Upper lobe of left lung (tissue), 6 donors: ENCODE data around the gene DNPEP. TPM values are rescaled to one million over a fixed set of nuclear protein-coding genes. Genes with fewer than 3 reads are reported as not detected.

Experiments
- ATAC-seq, 2 donors: fragments of 200-7000 bp; cut with Tn5 transposase; one replicate each; pipeline ENCODE4 v1.9.1; 2022; ENCODE audit warnings: mild to moderate bottlenecking in 2 of 2, moderate library complexity in 2 of 2; ENCODE audit not compliant: low FRiP score in 2 of 2
- DNase-seq, 2 donors: peaks; one replicate each; pipeline ENCODE4 v3.0.0-alpha.2; 2019 to 2020
- H3K27ac ChIP-seq, 4 donors: fragments of 200-600 bp; sonication (generic); one replicate each; pipeline ENCODE4 v1.5.1; 2016 to 2019
- H3K27me3 ChIP-seq, 4 donors: fragments of 200-600 bp; sonication (generic); one replicate each; pipeline ENCODE4 v1.5.1; 2017 to 2019
- H3K36me3 ChIP-seq, 4 donors: fragments of 200-600 bp; sonication (generic); one replicate each; pipeline ENCODE4 v1.5.1; 2016 to 2019
- H3K4me1 ChIP-seq, 4 donors: fragments of 200-600 bp; sonication (generic); one replicate each; pipeline ENCODE4 v1.5.1; 2018 to 2019
- H3K4me3 ChIP-seq, 4 donors: fragments of 200-600 bp; sonication (generic); one replicate each; pipeline ENCODE4 v1.5.1; 2017 to 2019; ENCODE audit warnings: mild to moderate bottlenecking in 2 of 4, moderate library complexity in 1 of 4
- H3K9me3 ChIP-seq, 4 donors: fragments of 200-600 bp; sonication (generic); one replicate each; pipeline ENCODE4 v1.5.1; 2018 to 2019
- CTCF ChIP-seq, 6 experiments: fragments of 450-650 bp in 4 of 6; fragments of 200-600 bp in 2 of 6; sonication (generic) in 2 of 6; IDR thresholded peaks; one replicate each; pipeline ENCODE4 v1.5.1; 2016 to 2019; ENCODE audit warnings: antibody characterized with exemption in 6 of 6
- EP300 ChIP-seq, 4 donors: sonication (generic); formaldehyde crosslinking; IDR thresholded peaks; one replicate each; pipeline ENCODE4 v1.5.1; 2017; ENCODE audit warnings: antibody characterized with exemption in 4 of 4, control low read depth in 2 of 4
- POLR2A ChIP-seq, 4 donors: fragments of 450-650 bp; IDR thresholded peaks; one replicate each; pipeline ENCODE4 v1.5.1; 2016 to 2017; ENCODE audit warnings: antibody characterized with exemption in 4 of 4, mild to moderate bottlenecking in 2 of 4
- POLR2AphosphoS5 ChIP-seq, 2 donors: sonication (generic); formaldehyde crosslinking; IDR thresholded peaks; one replicate each; pipeline ENCODE4 v1.5.1; 2017; ENCODE audit warnings: antibody characterized with exemption in 2 of 2
- WGBS, 2 donors: methylation state at CpG; one replicate each; pipeline ENCODE4 v1.1.5; 2017 to 2018; 5-methylcytosine and 5-hydroxymethylcytosine counted together
- total RNA-seq, 6 donors: library from RNA; depleted of rRNA in 4 of 6; stranded (reverse); fragments of >200 nt in 4 of 6; gene quantifications; one replicate each; pipeline versions ENCODE4 v1.1.0 to v1.2.1, GENCODE V29; 2016 to 2021
- donor health status: DM: no; HTN: no; CAD: no; lungs with moderate emphysema.
- donor health status: DM: no; HTN: yes; CAD: no; lungs with severe emphysema.

Gene DNPEP
- total RNA-seq, 6 donors from 2014 or later, result 31.9 to 141 (median 75.1) TPM

DNA sequence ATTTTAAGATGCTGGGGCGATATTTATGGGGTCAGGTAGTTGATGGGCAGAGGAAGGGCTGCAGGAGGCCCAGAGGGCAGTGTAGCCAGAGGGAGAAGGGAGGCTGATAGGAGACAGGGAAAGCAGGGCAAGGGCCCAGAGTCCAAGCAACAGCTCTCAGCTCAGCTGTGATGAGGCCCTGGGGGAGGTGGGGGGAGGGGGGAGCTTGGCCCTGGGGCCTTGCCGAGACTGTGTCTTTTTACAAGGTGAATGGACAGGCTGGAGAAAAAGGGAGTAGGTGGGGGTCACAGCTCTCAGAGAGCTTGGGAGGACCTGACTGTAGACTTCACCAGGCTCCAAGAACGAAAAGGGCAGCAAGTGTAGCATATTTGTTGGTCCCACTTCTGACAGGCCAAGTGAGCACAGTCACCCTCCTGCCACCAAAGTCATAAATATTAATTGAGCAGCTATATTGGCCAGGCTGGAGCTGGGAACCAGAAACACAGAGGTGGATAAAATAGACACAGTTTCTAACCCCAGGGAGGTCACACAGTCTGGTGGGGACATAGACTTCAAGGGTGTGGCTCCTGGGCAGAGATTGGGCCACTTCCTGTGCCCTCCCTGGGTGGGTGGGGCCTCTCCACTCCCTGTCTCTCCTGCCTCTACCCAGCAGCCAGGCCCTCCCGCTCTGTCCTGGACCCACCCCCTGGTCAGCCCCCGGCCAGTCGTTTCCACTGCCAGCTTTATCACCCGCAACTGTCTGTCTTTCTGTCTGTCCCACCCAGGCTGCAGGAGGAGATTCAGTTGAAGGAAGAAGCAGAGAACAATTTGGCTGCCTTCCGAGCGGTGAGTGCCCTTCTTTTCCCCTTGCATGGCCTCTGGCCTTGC lies 31.9 kb upstream of the DNPEP start:
- Histone ChIP-seq H3K27me3 (peaks cover 0 to 17% (median 8%) of the 10 kb centered on the region in 4 donors), H3K9me3 (no peaks in the 10 kb centered on the region), H3K4me3 (peak overlapping the region in 2 of 4 donors; percentile 25 to 29), H3K27ac (no peak overlapping the region), H3K36me3 (no peaks in the 10 kb centered on the region), H3K4me1 (peaks cover 6 to 20% (median 11%) of the 10 kb centered on the region in 4 donors)
- DNase-seq (no peak), ATAC-seq (peak; percentile 25 to 32)
- 76 to 80% methylated on average over 7 to 8 of the region's 9 CpGs for WGBS, 2 donors
- TF ChIP-seq POLR2A (IDR thresholded peaks at IDR 0.05) (no peak), EP300 (IDR thresholded peaks at IDR 0.05) (no peak), POLR2AphosphoS5 (IDR thresholded peaks at IDR 0.05) (no peak), CTCF (IDR thresholded peaks at IDR 0.05) (no peak)

GRCh38 chr2:219419012-219419324 lies 31.3 kb upstream of the DNPEP start:
- Histone ChIP-seq H3K4me1 (peaks cover 6 to 20% (median 11%) of the 10 kb centered on the region in 4 donors), H3K4me3 (peak overlapping the region in 3 of 4 donors; percentile 14 to 29 (median 25)), H3K9me3 (no peaks in the 10 kb centered on the region), H3K27ac (no peak overlapping the region), H3K36me3 (no peaks in the 10 kb centered on the region), H3K27me3 (peaks cover 0 to 17% (median 8%) of the 10 kb centered on the region in 4 donors)
- 47 to 81% methylated on average over 3 to 10 of the region's 12 CpGs for WGBS, 2 donors
- TF ChIP-seq CTCF (IDR thresholded peaks at IDR 0.05) (no peak), POLR2A (IDR thresholded peaks at IDR 0.05) (no peak), EP300 (IDR thresholded peaks at IDR 0.05) (no peak), POLR2AphosphoS5 (IDR thresholded peaks at IDR 0.05) (no peak)
- ATAC-seq (no peak), DNase-seq (no peak)

DNA sequence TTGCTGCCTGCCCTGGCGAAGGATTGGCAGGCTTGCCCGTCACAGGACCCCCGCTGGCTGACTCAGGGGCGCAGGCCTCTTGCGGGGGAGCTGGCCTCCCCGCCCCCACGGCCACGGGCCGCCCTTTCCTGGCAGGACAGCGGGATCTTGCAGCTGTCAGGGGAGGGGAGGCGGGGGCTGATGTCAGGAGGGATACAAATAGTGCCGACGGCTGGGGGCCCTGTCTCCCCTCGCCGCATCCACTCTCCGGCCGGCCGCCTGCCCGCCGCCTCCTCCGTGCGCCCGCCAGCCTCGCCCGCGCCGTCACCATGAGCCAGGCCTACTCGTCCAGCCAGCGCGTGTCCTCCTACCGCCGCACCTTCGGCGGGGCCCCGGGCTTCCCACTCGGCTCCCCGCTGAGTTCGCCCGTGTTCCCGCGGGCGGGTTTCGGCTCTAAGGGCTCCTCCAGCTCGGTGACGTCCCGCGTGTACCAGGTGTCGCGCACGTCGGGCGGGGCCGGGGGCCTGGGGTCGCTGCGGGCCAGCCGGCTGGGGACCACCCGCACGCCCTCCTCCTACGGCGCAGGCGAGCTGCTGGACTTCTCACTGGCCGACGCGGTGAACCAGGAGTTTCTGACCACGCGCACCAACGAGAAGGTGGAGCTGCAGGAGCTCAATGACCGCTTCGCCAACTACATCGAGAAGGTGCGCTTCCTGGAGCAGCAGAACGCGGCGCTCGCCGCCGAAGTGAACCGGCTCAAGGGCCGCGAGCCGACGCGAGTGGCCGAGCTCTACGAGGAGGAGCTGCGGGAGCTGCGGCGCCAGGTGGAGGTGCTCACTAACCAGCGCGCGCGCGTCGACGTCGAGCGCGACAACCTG lies 30.7 kb upstream of the DNPEP start, which contains the start of gene DES:
Gene DES (plus strand): TSS at position 223 of the 857 bp plus-strand sequence. CDS start 86 bp downstream, at position 309.
- DNase-seq (peak in 1 of 2 donors; percentile 85), ATAC-seq (no peak)

GRCh38 chr2:219417374-219417773 lies 29.7 kb upstream of the DNPEP start:
- no peak for TF ChIP-seq POLR2AphosphoS5 (IDR thresholded peaks at IDR 0.05)
- TF ChIP-seq EP300 (IDR thresholded peaks at IDR 0.05), result no peak
- no peak for TF ChIP-seq POLR2A (IDR thresholded peaks at IDR 0.05)
- TF ChIP-seq CTCF (IDR thresholded peaks at IDR 0.05), result no peak
- WGBS, 2 donors, result 53 to 72% methylated on average over 9 of the region's 9 CpGs
- DNase-seq (no peak), ATAC-seq (no peak)
- H3K4me3 ChIP-seq, result no peak overlapping the region
- H3K9me3 ChIP-seq, result peaks cover 0 to 5% (median 0%) of the 10 kb centered on the region in 4 donors
- peaks cover 0 to 17% (median 8%) of the 10 kb centered on the region in 4 donors for H3K27me3 ChIP-seq
- H3K4me1 ChIP-seq, result peaks cover 6 to 20% (median 11%) of the 10 kb centered on the region in 4 donors
- H3K36me3 ChIP-seq, result no peaks in the 10 kb centered on the region
- H3K27ac ChIP-seq, result peak overlapping the region in 1 of 4 donors; percentile 30

More for the DNA sequence above, 30.7 kb upstream of the DNPEP start, which contains the start of gene DES:
- WGBS, 2 donors, result 5 to 16% methylated on average over 25 to 78 of the region's 98 CpGs
- peaks cover 0 to 17% (median 8%) of the 10 kb centered on the region in 4 donors for H3K27me3 ChIP-seq
- H3K4me3 ChIP-seq, result peak within 1 kb of the TSS in 3 of 4 donors; percentile 14 to 29 (median 25)
- H3K27ac ChIP-seq, result peak within 1 kb of the TSS in 1 of 4 donors; percentile 30
- no peaks in the 10 kb centered on the region for H3K36me3 ChIP-seq
- H3K4me1 ChIP-seq, result peaks cover 6 to 20% (median 11%) of the 10 kb centered on the region in 4 donors
- no peaks in the 10 kb centered on the region for H3K9me3 ChIP-seq
- TF ChIP-seq CTCF (IDR thresholded peaks at IDR 0.05) (peak in 1 of 6 experiments; percentile 7), EP300 (IDR thresholded peaks at IDR 0.05) (no peak), POLR2A (IDR thresholded peaks at IDR 0.05) (no peak), POLR2AphosphoS5 (IDR thresholded peaks at IDR 0.05) (no peak)
